Loucy (cell line): ENCODE measurements around the gene RIC3.

ENCODE experiments used
- H2AFZ ChIP-seq: fragments of 200-600 bp; sonication (generic); 2 replicates; pipeline ENCODE4 v1.6.0; 2016; ENCODE audit warnings: antibody characterized with exemption, mild to moderate bottlenecking, low read length, moderate library complexity
- H3F3A ChIP-seq: fragments of 200-600 bp; 2 replicates; pipeline ENCODE4 v1.6.0; 2016; ENCODE audit warnings: antibody characterized with exemption, low read depth, mild to moderate bottlenecking
- H3K27me3 ChIP-seq: fragments of 200-600 bp; sonication (generic); 2 replicates; pipeline ENCODE4 v1.6.1; 2014; ENCODE audit warnings: low read length, mild to moderate bottlenecking; ENCODE audit not compliant: insufficient read depth, poor library complexity, severe bottlenecking
- H3K36me3 ChIP-seq: fragments of 200-600 bp; sonication (generic); 2 replicates; pipeline ENCODE4 v1.6.1; 2016; ENCODE audit warnings: low read length; ENCODE audit not compliant: insufficient read depth
- H3K4me1 ChIP-seq: fragments of 200-600 bp; sonication (generic); 2 replicates; pipeline ENCODE4 v1.5.1; 2014; ENCODE audit warnings: low read length, mild to moderate bottlenecking; ENCODE audit not compliant: insufficient read depth, poor library complexity, severe bottlenecking
- H3K4me2 ChIP-seq: fragments of 200-600 bp; sonication (generic); 2 replicates; pipeline ENCODE4 v1.6.0; 2014; ENCODE audit warnings: antibody characterized with exemption, low read length, low read depth, mild to moderate bottlenecking; ENCODE audit not compliant: poor library complexity, severe bottlenecking
- H3K4me3 ChIP-seq: fragments of 200-600 bp; sonication (generic); 2 replicates; pipeline ENCODE4 v1.5.1; 2014; ENCODE audit warnings: low read length, mild to moderate bottlenecking, mixed read lengths; ENCODE audit not compliant: poor library complexity, severe bottlenecking
- H3K79me2 ChIP-seq: fragments of 200-600 bp; sonication (generic); 2 replicates; pipeline ENCODE4 v1.6.1; 2014; ENCODE audit warnings: low read length; ENCODE audit not compliant: insufficient read depth
- H3K9ac ChIP-seq: fragments of 200-600 bp; sonication (generic); 2 replicates; pipeline ENCODE4 v1.6.0; 2014; ENCODE audit warnings: mild to moderate bottlenecking, low read depth, low read length, moderate library complexity; ENCODE audit not compliant: poor library complexity, severe bottlenecking
- H3K9me2 ChIP-seq: fragments of 200-600 bp; sonication (generic); replicated peaks from 2 replicates; pipeline ENCODE4 v1.6.1; 2016; ENCODE audit warnings: low read depth, low read length, mixed read lengths
- H3K9me3 ChIP-seq: fragments of 200-600 bp; sonication (generic); 2 replicates; pipeline ENCODE4 v1.6.1; 2014; ENCODE audit warnings: mild to moderate bottlenecking, antibody characterized with exemption, low read length, low read depth; ENCODE audit not compliant: insufficient read depth
- H4K20me1 ChIP-seq: fragments of 200-600 bp; sonication (generic); 2 replicates; pipeline ENCODE4 v1.6.0; 2014; ENCODE audit warnings: antibody characterized with exemption, low read length, mild to moderate bottlenecking; ENCODE audit not compliant: insufficient read depth, poor library complexity, severe bottlenecking
- CTCF ChIP-seq: fragments of 200-600 bp; sonication (generic); conservative IDR thresholded peaks from 2 replicates; pipeline ENCODE4 v1.5.1; 2014; ENCODE audit warnings: mild to moderate bottlenecking, antibody characterized with exemption, low read length
- EZH2phosphoT487 ChIP-seq: fragments of 200-600 bp; IDR thresholded peaks from 2 replicates; pipeline ENCODE4 v1.6.1; 2018; ENCODE audit warnings: antibody characterized with exemption, mild to moderate bottlenecking, moderate library complexity, borderline replicate concordance

RIC3 gene

GRCh38 chr11:8168485-8169257 is at the start of gene RIC3:
Gene RIC3 (minus strand): TSS chr11:8169025. CDS start chr11:8168989, 36 bp downstream.
- Histone ChIP-seq H3K9me2 (no peaks in the 10 kb centered on the region), H3K27me3 (no peaks in the 10 kb centered on the region), H3K4me2 (no peak within 1 kb of the TSS), H3K79me2 (no peaks in the 10 kb centered on the region), H3K9ac (no peak within 1 kb of the TSS), H3K4me1 (no peaks in the 10 kb centered on the region), H3K36me3 (no peaks in the 10 kb centered on the region), H2AFZ (no peak within 1 kb of the TSS), H4K20me1 (no peaks in the 10 kb centered on the region), H3F3A (no peaks in the 10 kb centered on the region), H3K4me3 (no peak within 1 kb of the TSS), H3K9me3 (no peaks in the 10 kb centered on the region)
- no peak for TF ChIP-seq EZH2phosphoT487
- no peak for TF ChIP-seq CTCF

- Histone ChIP-seq H3K9me2 (no peaks in the 10 kb centered on the region), H3K27me3 (no peaks in the 10 kb centered on the region), H3K4me1 (peaks cover 7% of the 10 kb centered on the region), H3K9ac (no peak overlapping the region), H3K4me2 (no peak overlapping the region), H4K20me1 (no peaks in the 10 kb centered on the region), H3K4me3 (no peak overlapping the region), H3K79me2 (no peaks in the 10 kb centered on the region), H2AFZ (no peak overlapping the region), H3F3A (no peaks in the 10 kb centered on the region), H3K9me3 (no peaks in the 10 kb centered on the region), H3K36me3 (no peaks in the 10 kb centered on the region)
- TF ChIP-seq EZH2phosphoT487 (no peak), CTCF (no peak)
These were observed 49.6 kb upstream of the RIC3 start for GRCh38 chr11:8218409-8218808.

GRCh38 chr11:8217926-8218325 is 49.1 kb upstream of the RIC3 start:
- Histone ChIP-seq H3K27me3 (no peaks in the 10 kb centered on the region), H3K9ac (no peak overlapping the region)
- TF ChIP-seq EZH2phosphoT487 (no peak), CTCF (no peak)

More at GRCh38 chr11:8217926-8218325, 49.1 kb upstream of the RIC3 start:
- H3K4me3 ChIP-seq: no peak overlapping the region
- H3K4me2 ChIP-seq: no peak overlapping the region
- no peaks in the 10 kb centered on the region for H3F3A ChIP-seq
- H3K9me2 ChIP-seq: no peaks in the 10 kb centered on the region
- H2AFZ ChIP-seq: no peak overlapping the region
- no peaks in the 10 kb centered on the region for H3K79me2 ChIP-seq
- peaks cover 2% of the 10 kb centered on the region for H3K4me1 ChIP-seq
- no peaks in the 10 kb centered on the region for H3K9me3 ChIP-seq
- no peaks in the 10 kb centered on the region for H3K36me3 ChIP-seq
- no peaks in the 10 kb centered on the region for H4K20me1 ChIP-seq
